GM13976 (cell line): ENCODE data around the gene ARHGDIA.
"Not testable (repeated sequence)": the region's sequence is repeated elsewhere in the genome, so short reads cannot be mapped to it uniquely, and the experiment has no call there.

Experiments
- DNase-seq: peaks from one replicate; pipeline ENCODE4 v3.0.0; 2012; ENCODE audit warnings: low spot score
- in situ Hi-C: fragments of 300-500 bp; cut with MboI; formaldehyde crosslinking; loops from one replicate; pipeline ENCODE4 v1.12.0; 2022; ENCODE audit warnings: low sequenced_read_pairs, mixed read lengths, inconsistent platforms; ENCODE audit not compliant: unreplicated experiment
- TF ChIP-seq, protein P1 (sequence below): IDR thresholded peaks from 2 replicates; pipeline ENCODE4 v1.5.1; 2012; ENCODE audit warnings: borderline replicate concordance, mild to moderate bottlenecking; ENCODE audit not compliant: insufficient read depth; ENCODE audit errors: extremely low read depth, missing control alignments, control extremely low read depth

Gene ARHGDIA

DNA sequence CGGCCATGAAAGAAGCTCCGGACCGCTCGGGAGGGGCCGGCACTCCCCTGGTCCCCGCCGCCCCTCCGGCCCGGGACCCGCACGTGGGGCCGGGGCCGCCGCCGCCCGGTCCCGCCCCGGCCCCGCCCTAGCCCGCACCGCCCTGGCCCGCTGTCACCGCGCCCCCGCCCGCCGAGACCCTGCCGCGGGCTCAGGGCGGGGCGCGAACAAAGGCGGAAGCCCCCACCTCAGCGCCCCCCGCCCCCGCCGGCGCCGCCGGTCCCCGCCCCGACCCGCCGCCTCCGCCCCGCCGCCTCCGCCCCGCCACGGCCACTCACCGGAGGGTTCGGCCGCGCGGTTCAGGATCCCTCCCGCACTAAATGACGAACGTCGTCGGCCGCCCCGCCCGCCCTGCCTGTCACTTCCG, at the start of gene ARHGDIA:
TSS of gene ARHGDIA (minus strand) at position 357 of the 406 bp plus-strand sequence. CDS start 1,407 bp downstream, outside the sequence.
- TF ChIP-seq, protein P1, sequence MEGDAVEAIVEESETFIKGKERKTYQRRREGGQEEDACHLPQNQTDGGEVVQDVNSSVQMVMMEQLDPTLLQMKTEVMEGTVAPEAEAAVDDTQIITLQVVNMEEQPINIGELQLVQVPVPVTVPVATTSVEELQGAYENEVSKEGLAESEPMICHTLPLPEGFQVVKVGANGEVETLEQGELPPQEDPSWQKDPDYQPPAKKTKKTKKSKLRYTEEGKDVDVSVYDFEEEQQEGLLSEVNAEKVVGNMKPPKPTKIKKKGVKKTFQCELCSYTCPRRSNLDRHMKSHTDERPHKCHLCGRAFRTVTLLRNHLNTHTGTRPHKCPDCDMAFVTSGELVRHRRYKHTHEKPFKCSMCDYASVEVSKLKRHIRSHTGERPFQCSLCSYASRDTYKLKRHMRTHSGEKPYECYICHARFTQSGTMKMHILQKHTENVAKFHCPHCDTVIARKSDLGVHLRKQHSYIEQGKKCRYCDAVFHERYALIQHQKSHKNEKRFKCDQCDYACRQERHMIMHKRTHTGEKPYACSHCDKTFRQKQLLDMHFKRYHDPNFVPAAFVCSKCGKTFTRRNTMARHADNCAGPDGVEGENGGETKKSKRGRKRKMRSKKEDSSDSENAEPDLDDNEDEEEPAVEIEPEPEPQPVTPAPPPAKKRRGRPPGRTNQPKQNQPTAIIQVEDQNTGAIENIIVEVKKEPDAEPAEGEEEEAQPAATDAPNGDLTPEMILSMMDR = no peak
- DNase-seq = peak; percentile 62
- in situ Hi-C loops = no loop called here

DNA sequence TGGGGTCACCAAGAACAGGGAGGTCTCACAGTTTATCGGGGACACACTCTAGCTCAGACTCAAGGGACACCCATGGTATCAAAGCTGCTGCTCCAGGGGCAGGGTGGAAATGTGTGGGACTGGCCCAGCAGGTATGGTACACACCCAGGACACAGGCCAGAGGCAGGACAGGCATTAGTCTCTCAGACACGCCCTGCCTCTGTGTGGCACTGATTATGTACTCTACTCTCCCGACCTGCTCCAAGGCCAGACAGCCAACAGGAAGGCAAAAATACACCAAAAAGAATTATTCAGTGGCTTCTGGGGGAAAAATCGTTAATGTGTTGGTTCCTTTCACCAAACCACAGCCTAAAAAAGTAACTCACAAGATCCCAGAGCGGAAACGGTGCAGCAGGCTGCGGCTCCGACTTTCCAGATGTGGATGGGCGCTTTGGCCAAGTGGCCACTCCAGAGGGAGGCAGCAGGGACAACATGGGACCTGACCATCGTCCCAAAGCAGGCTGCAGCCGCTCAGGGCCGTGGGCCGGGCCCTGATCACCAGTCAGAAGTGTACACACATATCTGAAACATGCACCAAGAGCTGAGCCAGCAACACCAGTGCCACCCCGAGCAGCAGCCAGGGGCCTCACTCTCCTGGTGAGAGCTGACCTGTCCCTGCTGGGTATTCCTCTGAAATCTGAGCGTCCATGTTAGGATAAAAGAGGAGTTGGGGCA, 47.9 kb upstream of the ARHGDIA start:
- in situ Hi-C loops = no loop called here
- no peak for DNase-seq
- TF ChIP-seq, protein P1 = no peak

GRCh38 chr17:81918333-81918669, 47.2 kb upstream of the ARHGDIA start:
- in situ Hi-C loops, DNase-seq: not testable (repeated sequence)

DNA sequence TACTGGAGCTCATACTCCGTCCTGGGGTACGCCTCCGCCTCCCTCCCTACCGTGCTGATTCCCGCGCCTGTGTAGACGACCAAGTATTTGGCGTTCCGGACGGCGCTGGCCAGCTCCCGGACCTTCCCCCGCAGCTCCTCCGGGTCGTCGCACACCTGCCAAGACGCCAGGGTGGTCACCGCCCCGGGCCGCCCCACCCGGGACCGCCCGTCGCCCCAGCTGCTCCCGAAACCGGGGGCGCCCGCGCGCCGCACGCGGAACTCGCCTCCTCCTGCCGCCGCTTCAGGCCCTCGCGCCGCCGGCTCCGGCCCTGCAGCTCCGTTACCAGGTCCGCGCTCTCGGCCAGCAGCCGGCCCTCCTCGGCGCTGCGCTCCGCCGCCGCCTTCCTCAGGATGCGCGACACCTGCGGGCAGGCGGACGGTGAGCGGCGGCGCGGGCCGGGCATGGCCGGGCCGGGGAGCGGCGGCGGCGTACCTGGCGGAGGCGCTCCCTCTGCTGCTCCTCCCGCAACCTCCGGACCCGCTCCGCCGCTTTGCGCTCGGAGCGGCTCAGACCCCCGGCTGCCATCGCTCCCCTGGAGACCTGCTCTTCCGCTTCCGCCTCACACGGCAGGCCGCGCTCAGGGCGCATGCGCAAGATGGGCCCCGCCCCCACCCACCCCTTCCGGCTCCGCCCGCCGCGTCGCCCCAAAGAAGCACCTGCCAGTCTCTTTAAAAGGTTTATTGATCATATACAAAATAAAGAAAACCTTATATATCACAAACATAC, 46.6 kb upstream of the ARHGDIA start, which contains the start of gene SIRT7:
TSS of gene SIRT7 (minus strand) at position 612 of the 768 bp plus-strand sequence. CDS start at position 567, 45 bp downstream.
- in situ Hi-C loops = no loop called here
- TF ChIP-seq, protein P1 = no peak
- peak; percentile 99 for DNase-seq

- TF ChIP-seq, protein P1 = no peak
- in situ Hi-C loops = no loop called here
- no peak for DNase-seq
Observed at GRCh38 chr17:81916234-81917001, 45.3 kb upstream of the ARHGDIA start.

DNA sequence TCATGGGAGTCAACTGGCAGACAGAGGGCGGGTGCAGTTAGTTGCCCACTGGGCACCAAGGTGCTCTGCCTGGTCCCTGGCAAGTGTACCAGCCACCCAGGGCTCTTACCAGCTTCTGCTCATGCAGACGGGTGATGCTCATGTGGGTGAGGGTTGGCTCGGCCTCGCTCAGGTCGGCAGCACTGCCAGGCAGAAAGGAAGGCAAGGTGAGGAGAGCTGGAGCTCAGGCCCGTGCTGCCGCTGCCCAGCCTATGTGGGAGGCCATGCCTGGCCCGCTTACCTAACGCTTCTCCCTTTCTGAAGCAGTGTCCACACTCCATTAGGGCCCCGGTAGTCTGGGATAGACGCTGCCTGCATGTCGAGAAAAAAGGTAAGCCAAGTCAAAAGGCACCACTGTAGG, 44.2 kb upstream of the ARHGDIA start:
- TF ChIP-seq, protein P1 = no peak
- in situ Hi-C loops = no loop called here
- DNase-seq = no peak
